K562 (cell line): ENCODE measurements around the gene NINJ1. TPM values are rescaled to one million over a fixed set of nuclear protein-coding genes. Genes with fewer than 3 reads are reported as not detected.

Experiments
- ATAC-seq: fragments of 200-7000 bp; cut with Tn5 transposase; 3 replicates; pipeline ENCODE4 v1.9.1; 2020; ENCODE audit warnings: moderate library complexity
- BruUV-seq: library from RNA; stranded (reverse); fragments of 400-500 nt; replicated peaks from 2 replicates; lab custom pipeline; 2021; lab: Mats Ljungman, UMichigan
- CTCF ChIA-PET: fragments of 300-600 bp; formaldehyde crosslinking; extraction: SDS; loops from one replicate; lab custom pipeline; 2021; ENCODE audit warnings: low intra/inter-chr PET ratio; lab: Yijun Ruan, JAX
- POLR2A ChIA-PET: fragments of 300-600, 350-650 bp; sonication (Branson Sonifier 250); formaldehyde crosslinking; extraction: SDS; loops from one replicate; lab custom pipeline; 2021; ENCODE audit warnings: antibody characterized with exemption, inconsistent platforms; lab: Yijun Ruan, JAX
- DNase-seq, 4 experiments: peaks; one replicate each; pipeline versions ENCODE4 v3.0.0 to v3.0.0-alpha.2; 2011 to 2018; ENCODE audit warnings: low spot score in 3 of 4, mixed read lengths in 3 of 4; ENCODE audit errors: extremely low read depth in 1 of 4
- FAIRE-seq: peaks from 2 replicates; lab custom pipeline; 2011; peaks lifted over from hg19 to GRCh38; lab: Jason Lieb, UNC
- H2AFZ ChIP-seq: 2 replicates; pipeline ENCODE4 v1.6.0; 2011; ENCODE audit warnings: low read depth, low read length, control low read depth, inconsistent platforms
- H3K27ac ChIP-seq: fragments of 200-600 bp; 3 replicates; pipeline ENCODE4 v1.8.0; 2011; ENCODE audit warnings: low read depth, mild to moderate bottlenecking, control low read depth, inconsistent platforms, low read length, moderate library complexity, mixed read lengths; ENCODE audit errors: extremely low read depth
- H3K27me3 ChIP-seq, 2 experiments: fragments of 300-600 bp in 1 of 2; 2 replicates in 1 of 2; 3 replicates in 1 of 2; pipeline versions ENCODE4 v1.6.0 to v1.8.0; 2011; ENCODE audit warnings: inconsistent platforms in 2 of 2, low read length in 2 of 2, mild to moderate bottlenecking in 1 of 2, mixed read lengths in 1 of 2, moderate library complexity in 1 of 2; ENCODE audit not compliant: control insufficient read depth in 2 of 2, insufficient read depth in 2 of 2
- H3K36me3 ChIP-seq: fragments of 300-600 bp; 3 replicates; pipeline ENCODE4 v1.8.0; 2011; ENCODE audit warnings: mild to moderate bottlenecking, low read length, inconsistent platforms; ENCODE audit not compliant: control insufficient read depth, insufficient read depth
- H3K4me1 ChIP-seq, 2 experiments: fragments of 200-600 bp in 1 of 2; replicated peaks in 1 of 2; 2 replicates in 1 of 2; 3 replicates in 1 of 2; pipeline versions ENCODE4 v1.5.1 to v1.8.0; 2011; ENCODE audit warnings: inconsistent platforms in 2 of 2, low read length in 2 of 2, mild to moderate bottlenecking in 1 of 2, mixed read lengths in 1 of 2, moderate library complexity in 1 of 2; ENCODE audit not compliant: control insufficient read depth in 2 of 2, insufficient read depth in 2 of 2
- H3K4me2 ChIP-seq: 2 replicates; pipeline ENCODE4 v1.6.1; 2011; ENCODE audit warnings: low read length, control low read depth, inconsistent platforms, mixed read lengths; ENCODE audit not compliant: insufficient read depth
- H3K4me3 ChIP-seq: fragments of 200-600 bp; sonication (generic), shearing (Covaris generic); 2 replicates; pipeline ENCODE4 v1.5.1; 2016; ENCODE audit warnings: control low read depth, inconsistent platforms
- H3K79me2 ChIP-seq: fragments of 200-600 bp; 3 replicates; pipeline ENCODE4 v1.8.0; 2011; ENCODE audit warnings: low read length, inconsistent platforms; ENCODE audit not compliant: control insufficient read depth, insufficient read depth
- H3K9ac ChIP-seq, 2 experiments: 2 replicates each; pipeline versions ENCODE4 v1.6.0 to v1.6.1; 2011; ENCODE audit warnings: low read depth in 2 of 2, low read length in 2 of 2, control low read depth in 1 of 2, inconsistent platforms in 1 of 2, mild to moderate bottlenecking in 1 of 2, mixed read lengths in 1 of 2; ENCODE audit not compliant: insufficient read depth in 1 of 2
- H3K9me1 ChIP-seq: one replicate; pipeline ENCODE4 v1.6.0; 2011; ENCODE audit warnings: inconsistent platforms, mild to moderate bottlenecking, low read length, moderate library complexity; ENCODE audit not compliant: control insufficient read depth, insufficient read depth
- H3K9me3 ChIP-seq: replicated peaks from 2 replicates; pipeline ENCODE4 v1.5.1; 2011; ENCODE audit warnings: low read depth, low read length, inconsistent platforms; ENCODE audit not compliant: control insufficient read depth, insufficient read depth
- H4K20me1 ChIP-seq: replicated peaks from 2 replicates; pipeline ENCODE4 v1.6.1; 2011; ENCODE audit warnings: low read length, inconsistent platforms, mixed read lengths; ENCODE audit not compliant: control insufficient read depth, insufficient read depth
- CREB5 ChIP-seq: fragments of 250-450 bp; sonication (Bioruptor Pico); IDR thresholded peaks from 2 replicates; pipeline ENCODE4 v1.5.0; 2020; ENCODE audit warnings: mild to moderate bottlenecking
- CTBP1 ChIP-seq: fragments of 450-650 bp; IDR thresholded peaks from 2 replicates; pipeline ENCODE4 v1.6.1; 2016; ENCODE audit warnings: borderline replicate concordance
- FOXA1 ChIP-seq: fragments of 450-650 bp; IDR thresholded peaks from 2 replicates; pipeline ENCODE4 v1.6.1; 2016; ENCODE audit warnings: mild to moderate bottlenecking, borderline replicate concordance
- FUS ChIP-seq: fragments of 200-400 bp; formaldehyde crosslinking; optimal IDR thresholded peaks from 2 replicates; pipeline ENCODE3; 2017; ENCODE audit warnings: low read depth, low read length
- GTF2E2 ChIP-seq: fragments of 200-800 bp; sonication (Bioruptor generic); IDR thresholded peaks from 2 replicates; pipeline ENCODE4 v1.6.1; 2016; ENCODE audit warnings: missing genetic modification characterization, missing compliant biosample characterization
- HDAC1 ChIP-seq, 2 experiments: fragments of 450-650 bp; IDR thresholded peaks; 2 replicates each; pipeline ENCODE4 v1.6.1; 2016 to 2017; ENCODE audit warnings: inconsistent platforms in 1 of 2, mild to moderate bottlenecking in 1 of 2, moderate library complexity in 1 of 2
- HMG20A ChIP-seq: fragments of 450-650 bp; formaldehyde crosslinking; conservative IDR thresholded peaks from 2 replicates; pipeline ENCODE4 v1.4.0; 2020; ENCODE audit warnings: mild to moderate bottlenecking, mixed read lengths
- KLF1 ChIP-seq: fragments of 450-650 bp; IDR thresholded peaks from 2 replicates; pipeline ENCODE4 v1.6.1; 2016; ENCODE audit warnings: missing genetic modification characterization, missing compliant biosample characterization
- NFIC ChIP-seq: fragments of 450-650 bp; IDR thresholded peaks from 2 replicates; pipeline ENCODE4 v1.6.1; 2017; ENCODE audit warnings: mild to moderate bottlenecking, inconsistent platforms
- NR4A1 ChIP-seq, 2 experiments: fragments of 250-450 bp in 1 of 2; fragments of 450-650 bp in 1 of 2; sonication (Bioruptor Pico) in 1 of 2; IDR thresholded peaks; 2 replicates each; pipeline versions ENCODE4 v1.4.0 to v1.6.1; 2016 to 2020; ENCODE audit warnings: mild to moderate bottlenecking in 2 of 2, missing compliant biosample characterization in 1 of 2, missing genetic modification characterization in 1 of 2, moderate library complexity in 1 of 2
- NUFIP1 ChIP-seq: fragments of 450-650 bp; IDR thresholded peaks from 2 replicates; pipeline ENCODE4 v1.6.1; 2018; ENCODE audit not compliant: partially characterized antibody
- RBBP5 ChIP-seq: fragments of 200-600 bp; sonication (generic); IDR thresholded peaks from 2 replicates; pipeline ENCODE4 v1.6.1; 2012; ENCODE audit warnings: borderline replicate concordance, mild to moderate bottlenecking, low read length, control low read depth, inconsistent platforms; ENCODE audit not compliant: insufficient read depth, poor library complexity, severe bottlenecking
- SOX6 ChIP-seq: fragments of 450-650 bp; IDR thresholded peaks from 2 replicates; pipeline ENCODE4 v1.6.1; 2014; ENCODE audit warnings: mild to moderate bottlenecking
- ZBTB7A ChIP-seq: IDR thresholded peaks from 2 replicates; pipeline ENCODE4 v1.6.1; 2011; ENCODE audit warnings: low read depth, mild to moderate bottlenecking, low read length, moderate library complexity, borderline replicate concordance; ENCODE audit not compliant: control insufficient read depth
- ZNF124 ChIP-seq: sonication (generic); formaldehyde crosslinking; IDR thresholded peaks from 2 replicates; pipeline ENCODE4 v1.8.1; 2022; ENCODE audit warnings: missing genetic modification reagents
- ZNF740 ChIP-seq, 3 experiments: fragments of 200-800 bp in 1 of 3; sonication (Bioruptor generic) in 1 of 3; sonication (generic) in 1 of 3; formaldehyde crosslinking in 1 of 3; IDR thresholded peaks; 2 replicates each; pipeline versions ENCODE4 v1.6.1 to v1.8.0; 2016 to 2022; ENCODE audit warnings: mild to moderate bottlenecking in 2 of 3, missing compliant biosample characterization in 2 of 3, missing genetic modification characterization in 2 of 3, missing genetic modification reagents in 1 of 3
- ZNF77 ChIP-seq: fragments of 250-450 bp; sonication (Bioruptor Pico); IDR thresholded peaks from 2 replicates; pipeline ENCODE4 v1.5.0; 2020
- ZNF79 ChIP-seq: fragments of 250-450 bp; sonication (Bioruptor Pico); IDR thresholded peaks from 2 replicates; pipeline ENCODE4 v1.4.0; 2020; ENCODE audit warnings: low read depth, mild to moderate bottlenecking, moderate library complexity
- WGBS: fragments of 100-300 bp; shearing (Covaris generic); methylation state at CpG from one replicate; pipeline ENCODE4 v1.1.6; 2016; ENCODE audit warnings: low coverage, mixed read lengths; ENCODE audit not compliant: insufficient coverage; ENCODE audit errors: missing lambda C conversion rate; 5-methylcytosine and 5-hydroxymethylcytosine counted together
- in situ Hi-C: fragments of 300-500 bp; cut with MboI; formaldehyde crosslinking; loops from 4 replicates; pipeline ENCODE4 v1.15.0; 2018; ENCODE audit warnings: inconsistent platforms, mixed read lengths
- intact Hi-C: fragments of 100-400 bp; cut with micrococcal nuclease; formaldehyde crosslinking; loops from 2 replicates; pipeline ENCODE4 v1.14.2; 2022
- polyA plus RNA-seq, 8 experiments: library from polyadenylated mRNA; depleted of rRNA in 4 of 8; stranded (reverse) in 5 of 8; unstranded in 3 of 8; fragments of >200 nt; fragmentation: Nextera tagmentation in 2 of 8; fragmentation: Illumina TruSeq in 1 of 8; extraction: Ambion mirVana in 2 of 8; extraction: Trizol in 1 of 8; gene quantifications; 2 replicates each; pipeline versions ENCODE4 v1.2.1 to v1.2.3, GENCODE V29; 2011 to 2014; ENCODE audit warnings: inconsistent platforms in 1 of 8, missing spikeins in 1 of 8
- total RNA-seq, 7 experiments: library from RNA; depleted of rRNA in 6 of 7; stranded (reverse); fragments of >200 nt in 6 of 7; fragmentation: Illumina TruSeq in 2 of 7; extraction: Trizol in 2 of 7; gene quantifications; 2 replicates each; pipeline versions ENCODE4 v1.2.1 to v1.2.3, GENCODE V29; 2011 to 2021; ENCODE audit warnings: low replicate concordance in 1 of 7
- TF ChIP-seq, protein P1 (sequence below): fragments of 250-450 bp; sonication (Bioruptor Pico); IDR thresholded peaks from 2 replicates; pipeline ENCODE4 v1.4.0; 2020; ENCODE audit warnings: borderline replicate concordance

Gene NINJ1
- total and polyA plus RNA-seq, 9 of the 15 experiments (the other 6 are each of a cell fraction or from before 2014, with no cell fraction given), result 0.13 to 8.4 (median 4.9) TPM

DNA sequence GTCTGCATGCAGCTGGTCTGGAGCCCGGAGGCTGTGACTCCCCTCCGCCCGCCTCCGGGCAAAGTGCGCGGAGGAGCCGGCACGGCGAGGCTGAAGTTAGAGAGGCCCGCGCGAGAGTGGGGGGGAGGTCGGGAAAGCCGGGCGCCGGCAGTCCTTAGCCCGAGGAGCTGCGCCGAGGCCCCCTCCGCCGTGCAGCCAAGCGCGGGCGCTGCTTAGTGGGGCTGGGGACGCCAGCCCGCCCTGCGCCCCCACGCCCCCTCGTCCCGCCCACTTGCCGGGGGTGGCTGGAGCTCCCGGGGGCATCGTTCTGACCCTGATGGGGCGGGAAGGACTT is 403 bp downstream of the NINJ1 start:
- no TSS peak for BruUV-seq
- intact Hi-C loops (no loop called here), in situ Hi-C loops (no loop called here)
- Histone ChIP-seq H3K27me3 (peaks cover 0 to 14% of the 10 kb centered on the region in 2 experiments; a peak in 2 of 5 replicates), H3K27ac (peak overlapping the region; percentile 75; the same call in 2 of the 3 replicates), H2AFZ (peak overlapping the region; percentile 91), H3K9ac (peak overlapping the region; percentile 66 to 96), H3K9me3 (no peaks in the 10 kb centered on the region), H3K4me2 (peak overlapping the region; percentile 73), H4K20me1 (no peaks in the 10 kb centered on the region), H3K36me3 (no peaks in the 10 kb centered on the region), H3K79me2 (no peaks in the 10 kb centered on the region; the same call in 2 of the 3 replicates), H3K4me3 (peak overlapping the region; percentile 67), H3K9me1 (no peaks in the 10 kb centered on the region), H3K4me1 (peaks cover 16 to 56% of the 10 kb centered on the region in 2 experiments)
- ChIA-PET POLR2A (interaction anchor here (0.6 to 1.6 kb wide), 7 partner anchors 8 to 134 kb away, joined by 3 to 5 read pairs (median 4); no protein-coding TSS in a partner anchor), CTCF (no interaction called here)
- WGBS, result 1% methylated on average over 17 of the region's 34 CpGs
- ATAC-seq (peak; percentile 77), DNase-seq (peak; percentile 69 to 77 (median 74)), FAIRE-seq (no peak)
- TF ChIP-seq ZNF77 (CRISPR knock-in tag), result no peak
- TF ChIP-seq RBBP5, result peak; percentile 36
- 0 out of 2 replicates have a peak, but pooled peaks have one; percentile 9 for TF ChIP-seq SOX6
- TF ChIP-seq FOXA1, result no peak
- peak; percentile 92 for TF ChIP-seq ZNF740 (CRISPR knock-in tag; IDR thresholded peaks at IDR 0.05)
- peak in 1 of 2 experiments; percentile 87; a peak in 2 of 4 replicates for TF ChIP-seq ZNF740 (tag; IDR thresholded peaks at IDR 0.05)
- TF ChIP-seq NUFIP1, result no peak
- no peak for TF ChIP-seq ZNF124 (CRISPR knock-in tag)
- TF ChIP-seq NR4A1 (CRISPR knock-in tag; IDR thresholded peaks at IDR 0.05), result no peak
- TF ChIP-seq NR4A1 (tag; IDR thresholded peaks at IDR 0.05), result 0 out of 2 replicates have a peak, but pooled peaks have one; percentile 20
- no peak for TF ChIP-seq HMG20A (CRISPR knock-in tag)
- no peak for TF ChIP-seq CREB5
- TF ChIP-seq HDAC1 (IDR thresholded peaks at IDR 0.05), result 0 out of 4 replicates have a peak, but pooled peaks of 1 of the 2 experiments have one; percentile 22
- TF ChIP-seq NFIC, result no peak
- no peak for TF ChIP-seq FUS
- TF ChIP-seq ZBTB7A, result no peak
- TF ChIP-seq GTF2E2 (tag), result 0 out of 2 replicates have a peak, but pooled peaks have one; percentile 32
- TF ChIP-seq KLF1 (tag), result no peak
- TF ChIP-seq, protein P1, sequence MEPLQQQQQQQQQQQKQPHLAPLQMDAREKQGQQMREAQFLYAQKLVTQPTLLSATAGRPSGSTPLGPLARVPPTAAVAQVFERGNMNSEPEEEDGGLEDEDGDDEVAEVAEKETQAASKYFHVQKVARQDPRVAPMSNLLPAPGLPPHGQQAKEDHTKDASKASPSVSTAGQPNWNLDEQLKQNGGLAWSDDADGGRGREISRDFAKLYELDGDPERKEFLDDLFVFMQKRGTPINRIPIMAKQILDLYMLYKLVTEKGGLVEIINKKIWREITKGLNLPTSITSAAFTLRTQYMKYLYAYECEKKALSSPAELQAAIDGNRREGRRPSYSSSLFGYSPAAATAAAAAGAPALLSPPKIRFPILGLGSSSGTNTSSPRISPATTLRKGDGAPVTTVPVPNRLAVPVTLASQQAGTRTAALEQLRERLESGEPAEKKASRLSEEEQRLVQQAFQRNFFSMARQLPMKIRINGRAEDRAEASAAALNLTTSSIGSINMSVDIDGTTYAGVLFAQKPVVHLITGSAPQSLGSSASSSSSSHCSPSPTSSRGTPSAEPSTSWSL, result no peak
- no peak for TF ChIP-seq ZNF79 (CRISPR knock-in tag)
- TF ChIP-seq CTBP1, result 0 out of 2 replicates have a peak, but pooled peaks have one; percentile 14
